Transverse colon (tissue), 4 donors: Measurements from ENCODE around the gene GJB4. TPM values are rescaled to one million over a fixed set of nuclear protein-coding genes. Genes with fewer than 3 reads are reported as not detected.
"Not testable (repeated sequence)": the region's sequence is repeated elsewhere in the genome, so short reads cannot be mapped to it uniquely, and the experiment has no call there.

Experiments used
- DNase-seq: peaks from one replicate; pipeline ENCODE4 v3.0.0-alpha.2; 2019
- H3K27ac ChIP-seq, 4 donors: fragments of 200-600 bp; sonication (generic); 2 replicates each; pipeline ENCODE4 v1.5.1; 2016 to 2018; ENCODE audit warnings: inconsistent platforms in 4 of 4
- H3K27me3 ChIP-seq: fragments of 200-600 bp; sonication (generic); 2 replicates; pipeline ENCODE4 v1.5.1; 2017; ENCODE audit warnings: inconsistent platforms
- H3K36me3 ChIP-seq, 4 donors: fragments of 200-600 bp; sonication (generic); 2 replicates each; pipeline ENCODE4 v1.5.1; 2017 to 2019; ENCODE audit warnings: inconsistent platforms in 4 of 4
- H3K4me1 ChIP-seq, 4 donors: fragments of 200-600 bp; sonication (generic); 2 replicates each; pipeline ENCODE4 v1.5.1; 2017 to 2020; ENCODE audit warnings: inconsistent platforms in 4 of 4
- H3K4me3 ChIP-seq, 4 donors: fragments of 200-600 bp; sonication (generic); 1 replicate in 1 of 4; 2 replicates in 3 of 4; pipeline versions ENCODE4 v1.5.1 to v1.6.1; 2017 to 2019; ENCODE audit warnings: inconsistent platforms in 4 of 4
- H3K9me3 ChIP-seq, 2 donors: fragments of 200-600 bp; sonication (generic); 2 replicates each; pipeline ENCODE4 v1.5.1; 2017 to 2019; ENCODE audit warnings: inconsistent platforms in 2 of 2
- EP300 ChIP-seq: sonication (generic); formaldehyde crosslinking; IDR thresholded peaks from one replicate; pipeline ENCODE4 v1.6.1; 2017; ENCODE audit warnings: antibody characterized with exemption, low read depth
- POLR2A ChIP-seq: fragments of 450-650 bp; IDR thresholded peaks from one replicate; pipeline ENCODE4 v1.6.1; 2016; ENCODE audit warnings: antibody characterized with exemption, mild to moderate bottlenecking, moderate library complexity
- POLR2AphosphoS5 ChIP-seq, 3 donors: sonication (generic); formaldehyde crosslinking; IDR thresholded peaks; one replicate each; pipeline ENCODE4 v1.6.1; 2016; ENCODE audit warnings: antibody characterized with exemption in 3 of 3
- WGBS, 2 donors: methylation state at CpG; one replicate each; pipeline ENCODE4 v1.1.5; 2018; ENCODE audit warnings: low coverage in 1 of 2; 5-methylcytosine and 5-hydroxymethylcytosine counted together
- in situ Hi-C, 4 donors: fragments of 200-750 bp; cut with MboI; loops; one replicate each; pipeline versions ENCODE4 v1.15.0 to v1.15.1; 2017; ENCODE audit warnings: low sequenced_read_pairs in 3 of 4, low pct_ligation_motif_present in 1 of 4, low pct_unique_long_range_greater_than_20kb in 1 of 4
- intact Hi-C: fragments of 100-400 bp; cut with DNase I; formaldehyde crosslinking; loops from one replicate; pipeline ENCODE4 v1.15.1; 2023; ENCODE audit warnings: low total_unique reads
- total RNA-seq, 4 donors: library from RNA; depleted of rRNA; stranded (reverse); fragments of >200 nt; gene quantifications; one replicate each; pipeline ENCODE4 v1.1.0, GENCODE V29; 2016
- TF ChIP-seq, protein P1 (sequence below), 5 experiments: fragments of 200-600 bp in 3 of 5; fragments of 450-650 bp in 2 of 5; sonication (generic) in 3 of 5; IDR thresholded peaks; 1 replicate in 2 of 5; 2 replicates in 3 of 5; pipeline ENCODE4 v1.5.1; 2016 to 2017; ENCODE audit warnings: antibody characterized with exemption in 5 of 5, inconsistent platforms in 3 of 5, mild to moderate bottlenecking in 2 of 5, moderate library complexity in 1 of 5

The GJB4 gene
- total RNA-seq, 4 donors from 2014 or later = 0.32 TPM; not detected in 3

DNA sequence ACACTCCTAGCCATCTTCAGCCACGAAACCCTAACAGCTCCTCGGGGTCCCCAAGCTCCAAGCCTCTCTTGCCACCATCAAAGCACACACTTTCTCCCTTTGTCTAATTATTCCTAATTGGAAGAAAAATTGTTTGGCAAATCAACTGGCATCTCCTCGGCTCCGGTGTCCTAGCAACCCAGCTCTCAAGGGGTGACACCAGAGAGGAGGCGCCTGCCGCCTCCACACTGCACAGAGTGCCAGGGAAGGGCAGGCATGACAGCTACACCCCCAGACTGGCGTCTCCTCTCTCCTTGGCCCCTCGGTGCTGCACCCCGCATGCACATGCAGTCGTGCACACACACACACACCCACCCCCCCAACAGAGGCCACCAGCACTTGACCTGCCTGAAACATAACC lies 22.8 kb upstream of the GJB4 start:
- in situ Hi-C loops = loop anchor here in 3 of 4 donors (25.0 kb wide), 2 partner anchors 274 to 1099 kb away; no protein-coding TSS in a partner anchor
- 75 to 85% methylated on average over 8 to 10 of the region's 10 CpGs for WGBS, 2 donors
- TF ChIP-seq, protein P1, sequence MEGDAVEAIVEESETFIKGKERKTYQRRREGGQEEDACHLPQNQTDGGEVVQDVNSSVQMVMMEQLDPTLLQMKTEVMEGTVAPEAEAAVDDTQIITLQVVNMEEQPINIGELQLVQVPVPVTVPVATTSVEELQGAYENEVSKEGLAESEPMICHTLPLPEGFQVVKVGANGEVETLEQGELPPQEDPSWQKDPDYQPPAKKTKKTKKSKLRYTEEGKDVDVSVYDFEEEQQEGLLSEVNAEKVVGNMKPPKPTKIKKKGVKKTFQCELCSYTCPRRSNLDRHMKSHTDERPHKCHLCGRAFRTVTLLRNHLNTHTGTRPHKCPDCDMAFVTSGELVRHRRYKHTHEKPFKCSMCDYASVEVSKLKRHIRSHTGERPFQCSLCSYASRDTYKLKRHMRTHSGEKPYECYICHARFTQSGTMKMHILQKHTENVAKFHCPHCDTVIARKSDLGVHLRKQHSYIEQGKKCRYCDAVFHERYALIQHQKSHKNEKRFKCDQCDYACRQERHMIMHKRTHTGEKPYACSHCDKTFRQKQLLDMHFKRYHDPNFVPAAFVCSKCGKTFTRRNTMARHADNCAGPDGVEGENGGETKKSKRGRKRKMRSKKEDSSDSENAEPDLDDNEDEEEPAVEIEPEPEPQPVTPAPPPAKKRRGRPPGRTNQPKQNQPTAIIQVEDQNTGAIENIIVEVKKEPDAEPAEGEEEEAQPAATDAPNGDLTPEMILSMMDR (IDR thresholded peaks at IDR 0.05) = no peak
- no peak for TF ChIP-seq EP300
- TF ChIP-seq POLR2A = no peak
- TF ChIP-seq POLR2AphosphoS5 (IDR thresholded peaks at IDR 0.05) = no peak

DNA sequence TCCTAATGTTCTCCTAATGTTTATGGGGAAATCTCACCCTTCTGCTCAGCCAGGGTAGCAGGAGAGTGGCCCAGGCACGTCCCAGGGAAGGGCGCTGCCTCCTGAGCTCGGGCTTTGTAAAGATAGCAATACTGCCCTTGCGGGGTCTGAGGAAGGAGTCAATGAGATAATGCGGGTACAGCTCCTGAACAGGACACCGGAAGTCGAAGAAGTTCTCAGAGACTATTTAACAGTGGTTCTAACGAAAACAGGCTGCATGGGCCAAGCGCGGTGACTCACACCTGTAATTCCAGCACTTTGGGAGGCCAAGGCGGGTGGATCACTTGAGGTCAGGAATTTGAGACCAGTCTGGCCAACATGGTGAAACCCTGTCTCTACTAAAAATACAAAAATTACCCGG lies 22.3 kb upstream of the GJB4 start:
- H3K27ac ChIP-seq, H3K36me3 ChIP-seq, H3K4me1 ChIP-seq, H3K27me3 ChIP-seq, H3K9me3 ChIP-seq, intact Hi-C loops, DNase-seq, H3K4me3 ChIP-seq: not testable (repeated sequence)
- WGBS, 2 donors = 87 to 88% methylated on average over 4 to 12 of the region's 12 CpGs
- in situ Hi-C loops = loop anchor here in 3 of 4 donors (25.0 kb wide), 2 partner anchors 275 to 1100 kb away; no protein-coding TSS in a partner anchor

More for the DNA sequence above, 22.8 kb upstream of the GJB4 start:
- Histone ChIP-seq H3K9me3 (no peaks in the 10 kb centered on the region), H3K27ac (no peak overlapping the region), H3K36me3 (no peaks in the 10 kb centered on the region), H3K4me1 (no peaks in the 10 kb centered on the region), H3K4me3 (no peak overlapping the region), H3K27me3 (peaks cover 6% of the 10 kb centered on the region)
- no peak for DNase-seq
- intact Hi-C loops = no loop called here

DNA sequence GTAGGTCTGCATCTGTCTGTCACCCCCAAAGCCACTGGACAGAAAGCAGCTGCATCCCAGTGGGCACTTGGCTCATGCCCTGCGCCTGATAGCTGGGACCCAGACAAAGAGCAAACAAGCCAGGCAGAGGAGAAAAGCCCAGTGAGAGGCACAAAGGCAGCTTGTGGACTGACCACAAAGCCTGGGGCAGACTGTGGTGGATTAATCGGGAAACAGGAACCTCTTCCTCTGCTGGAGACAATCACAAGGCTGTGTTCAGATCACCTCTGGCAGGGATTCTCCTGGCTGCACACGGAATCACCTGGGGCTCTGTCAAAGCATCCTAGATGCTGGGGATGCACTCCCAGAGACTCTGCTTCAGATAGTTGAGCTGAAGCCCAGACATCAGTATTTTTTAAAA lies 19.9 kb upstream of the GJB4 start:
- intact Hi-C loops = loop anchor here (10.0 kb wide), 1 partner anchor 1105 kb away; no protein-coding TSS in a partner anchor
- in situ Hi-C loops = loop anchor here in 3 of 4 donors (10.0 to 25.0 kb wide), 3 partner anchors 275 to 1102 kb away; no protein-coding TSS in a partner anchor
- peaks cover 0 to 4% (median 2%) of the 10 kb centered on the region in 4 donors for H3K4me1 ChIP-seq
- H3K36me3 ChIP-seq = no peaks in the 10 kb centered on the region
- no peaks in the 10 kb centered on the region for H3K9me3 ChIP-seq
- H3K27ac ChIP-seq = no peak overlapping the region
- no peak for TF ChIP-seq POLR2A
- TF ChIP-seq, protein P1 (IDR thresholded peaks at IDR 0.05) = no peak
- no peak for TF ChIP-seq EP300
- TF ChIP-seq POLR2AphosphoS5 (IDR thresholded peaks at IDR 0.05) = no peak
- DNase-seq = no peak
- H3K27me3 ChIP-seq = no peaks in the 10 kb centered on the region
- 54% methylated on average over 3 of the region's 3 CpGs; no CpG with 5 or more reads in 1 of the 2 donors for WGBS, 2 donors
- H3K4me3 ChIP-seq = no peak overlapping the region

DNA sequence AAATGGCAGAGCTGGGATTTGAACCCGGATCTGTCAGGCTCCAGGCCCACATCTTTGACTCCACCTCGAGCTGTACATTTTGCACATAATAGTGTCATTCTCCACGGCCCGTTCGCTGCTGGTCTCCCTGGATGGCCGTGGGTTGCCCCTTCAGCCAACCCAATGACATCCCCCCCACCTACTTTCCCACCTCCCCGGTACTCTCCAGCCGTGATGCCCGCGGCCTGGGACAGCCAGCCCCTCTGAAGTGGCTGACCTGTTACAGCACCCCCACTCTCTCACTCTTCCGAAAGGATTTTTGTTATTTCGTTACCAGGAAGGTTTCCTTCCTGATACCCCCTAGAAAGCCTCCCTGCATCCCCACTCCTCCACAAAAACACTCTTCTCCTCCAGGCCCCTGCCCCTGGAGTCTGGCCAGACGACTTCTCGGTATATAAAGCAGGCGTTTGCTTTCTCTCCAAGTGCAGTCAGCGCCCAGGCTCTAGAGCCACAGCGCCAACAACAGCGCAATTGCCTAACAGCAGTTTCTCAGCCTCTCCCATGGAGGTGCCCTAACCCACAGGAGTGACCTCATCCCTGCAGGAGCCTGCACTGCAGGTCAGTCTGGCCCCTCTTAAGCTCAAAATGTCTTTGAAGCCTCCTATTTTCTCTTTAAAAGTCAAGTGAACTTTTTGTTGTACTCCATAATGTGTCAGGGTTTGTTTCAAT lies 19.2 kb upstream of the GJB4 start:
- in situ Hi-C loops = loop anchor here in 3 of 4 donors (10.0 to 25.0 kb wide), 3 partner anchors 276 to 1103 kb away; no protein-coding TSS in a partner anchor
- Histone ChIP-seq H3K27ac (no peak overlapping the region), H3K27me3 (no peaks in the 10 kb centered on the region), H3K36me3 (no peaks in the 10 kb centered on the region), H3K9me3 (no peaks in the 10 kb centered on the region), H3K4me3 (no peak overlapping the region), H3K4me1 (peaks cover 0 to 4% (median 2%) of the 10 kb centered on the region in 4 donors)
- DNase-seq = peak; percentile 25
- intact Hi-C loops = loop anchor here (10.0 kb wide), 1 partner anchor 1106 kb away; no protein-coding TSS in a partner anchor
- 20 to 51% methylated on average over 1 to 18 of the region's 18 CpGs for WGBS, 2 donors
- TF ChIP-seq POLR2A (no peak), POLR2AphosphoS5 (IDR thresholded peaks at IDR 0.05) (no peak), EP300 (no peak)
- TF ChIP-seq, protein P1 (IDR thresholded peaks at IDR 0.05) = no peak
